HG03460 (cell line): Measurements from ENCODE around the gene EPHB2.

Experiments
- ATAC-seq: cut with Tn5 transposase; IDR thresholded peaks from one replicate; pipeline ENCODE4 v1.9.1; 2021; ENCODE audit not compliant: unreplicated experiment

The EPHB2 gene

GRCh38 chr1:22853651-22854185 is 143.1 kb downstream of the EPHB2 start:
- no peak for ATAC-seq

GRCh38 chr1:22854688-22855565 is 144.3 kb downstream of the EPHB2 start:
- no peak for ATAC-seq

- no peak for ATAC-seq
Measured at GRCh38 chr1:22855668-22856606, 145.3 kb downstream of the EPHB2 start.

- ATAC-seq: no peak
Measured at GRCh38 chr1:22857661-22858060, 147.0 kb downstream of the EPHB2 start.

GRCh38 chr1:22860414-22860800 is 149.8 kb downstream of the EPHB2 start:
- ATAC-seq: no peak

- no peak for ATAC-seq
Measured at GRCh38 chr1:22860883-22861385, 150.3 kb downstream of the EPHB2 start.

GRCh38 chr1:22861764-22862440 is 151.3 kb downstream of the EPHB2 start:
- no peak for ATAC-seq

- ATAC-seq: no peak
Measured at GRCh38 chr1:22862752-22863151, 152.1 kb downstream of the EPHB2 start.

GRCh38 chr1:22863766-22864165 is 153.1 kb downstream of the EPHB2 start:
- ATAC-seq: no peak

GRCh38 chr1:22864886-22865285 is 154.2 kb downstream of the EPHB2 start:
- ATAC-seq: no peak

- no peak for ATAC-seq
Measured at GRCh38 chr1:22865736-22866135, 155.1 kb downstream of the EPHB2 start.

GRCh38 chr1:22866868-22867267 is 156.2 kb downstream of the EPHB2 start:
- ATAC-seq: no peak

- ATAC-seq: no peak
Measured at GRCh38 chr1:22868331-22868730, 157.7 kb downstream of the EPHB2 start.

GRCh38 chr1:22869325-22869724 is 158.7 kb downstream of the EPHB2 start:
- ATAC-seq: no peak

GRCh38 chr1:22870201-22870871 is 159.7 kb downstream of the EPHB2 start:
- ATAC-seq: no peak

- no peak for ATAC-seq
Measured at GRCh38 chr1:22872981-22873664, 162.5 kb downstream of the EPHB2 start.

GRCh38 chr1:22874785-22875184 is 164.1 kb downstream of the EPHB2 start:
- no peak for ATAC-seq

GRCh38 chr1:22875241-22875640 is 164.6 kb downstream of the EPHB2 start:
- ATAC-seq: no peak

GRCh38 chr1:22875841-22876240 is 165.2 kb downstream of the EPHB2 start:
- ATAC-seq: no peak
